GM12892 (cell line): ENCODE measurements around the gene CLEC3B.

ENCODE experiments used
- POLR2A ChIP-seq: IDR thresholded peaks from 2 replicates; pipeline ENCODE4 v1.6.1; 2011; ENCODE audit warnings: low read depth, low read length, control low read depth
- POLR2AphosphoS5 ChIP-seq: IDR thresholded peaks from 2 replicates; pipeline ENCODE4 v1.6.1; 2011; ENCODE audit warnings: low read depth, low read length, control low read depth

DNA sequence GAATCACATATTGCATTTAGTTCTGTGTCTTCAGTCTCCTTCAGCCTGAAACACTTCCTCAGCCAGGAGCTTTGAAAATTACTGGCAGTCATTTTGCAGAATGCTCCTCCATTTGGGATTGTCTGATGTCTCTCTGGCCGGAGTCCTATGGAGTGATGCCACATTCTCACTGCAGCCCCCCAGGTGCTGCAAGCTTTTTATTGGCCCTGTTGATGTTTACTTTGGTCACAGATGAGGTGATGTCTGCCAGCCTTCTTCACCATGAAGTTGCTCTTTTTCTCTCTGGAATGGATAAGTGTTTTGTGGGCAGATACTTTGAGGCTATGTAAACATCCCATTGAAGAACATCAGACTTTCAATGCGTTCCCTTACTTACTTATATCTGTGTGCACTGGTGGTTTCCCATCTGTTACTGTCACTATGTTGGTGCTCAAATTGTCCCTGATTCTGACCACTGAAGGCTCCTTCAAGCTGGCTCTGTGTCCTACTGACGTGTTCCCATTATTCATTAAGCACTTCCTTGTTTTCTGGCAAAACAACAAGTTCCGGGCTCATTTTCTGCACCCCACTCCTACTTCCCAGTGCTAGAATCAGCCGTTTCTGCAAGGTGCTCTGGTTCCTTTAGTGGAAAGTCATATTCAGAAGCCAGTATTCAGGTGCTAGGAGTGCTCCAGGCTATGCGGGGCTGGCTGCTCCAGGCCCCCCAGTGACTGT, 1.4 kb upstream of the CLEC3B start:
- TF ChIP-seq POLR2A (no peak), POLR2AphosphoS5 (no peak)
